ENCODE measurements around the gene MAP2. TPM values are rescaled to one million over a fixed set of nuclear protein-coding genes. Genes with fewer than 3 reads are reported as not detected.

MAP2 gene
- total RNA-seq, 1 donor from 2014 or later, result 57.6 TPM

DNA sequence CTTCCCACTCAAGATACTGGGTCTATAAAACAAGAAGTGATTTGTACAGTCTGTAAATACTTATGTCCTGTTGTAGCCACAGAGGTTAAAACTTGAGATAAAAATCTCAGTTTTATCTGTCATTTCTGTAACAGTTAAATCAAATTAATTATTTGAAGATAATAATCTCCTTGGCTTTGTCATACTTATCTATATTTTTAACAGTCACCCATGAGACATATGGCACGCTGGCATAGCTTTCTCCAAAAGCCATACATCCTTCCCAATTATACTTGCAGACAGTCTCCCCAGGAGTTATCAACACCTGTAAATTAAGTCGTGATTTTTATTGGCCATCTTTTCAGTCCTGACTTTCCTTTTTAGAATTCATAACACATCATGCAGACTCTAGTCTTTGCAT, 278.9 kb downstream of the MAP2 start:
- no peaks in the 10 kb centered on the region for H3K4me1 ChIP-seq
- H3K36me3 ChIP-seq, result peaks cover 0 to 19% of the 10 kb centered on the region in 2 donors
- no peaks in the 10 kb centered on the region for H3K9me3 ChIP-seq
- H3K4me3 ChIP-seq, result no peak overlapping the region
- TF ChIP-seq CTCF (IDR thresholded peaks at IDR 0.05), result no peak
- intact Hi-C loops (cut with DNase I), result no loop called here
- DNase-seq (ENCODE audit: low spot score in 2 of 2), result no peak
- no peak overlapping the region for H3K27ac ChIP-seq
- H3K27me3 ChIP-seq, result no peaks in the 10 kb centered on the region

DNA sequence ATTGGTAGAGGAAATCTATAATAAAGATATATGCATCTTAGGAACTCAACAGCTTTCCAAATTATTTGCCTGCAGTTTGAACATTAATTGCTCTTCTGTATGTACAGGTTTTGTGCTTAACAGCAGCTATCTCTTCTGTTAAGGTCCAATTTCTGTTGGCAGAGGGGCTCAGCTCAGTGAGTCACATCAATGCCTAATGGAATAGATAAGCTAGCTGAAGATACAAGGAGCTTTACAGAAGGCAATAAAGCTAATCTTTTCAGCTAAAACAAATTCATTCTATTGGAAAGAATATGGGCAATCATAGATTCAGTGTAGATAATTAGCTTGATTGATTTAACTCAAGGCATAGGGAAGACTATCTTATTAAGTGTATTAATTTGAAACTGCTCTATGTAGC, 289.4 kb downstream of the MAP2 start:
- Histone ChIP-seq H3K4me3 (no peak overlapping the region), H3K36me3 (peaks cover 0 to 11% of the 10 kb centered on the region in 2 donors), H3K27ac (no peak overlapping the region), H3K9me3 (no peaks in the 10 kb centered on the region), H3K4me1 (no peaks in the 10 kb centered on the region), H3K27me3 (no peaks in the 10 kb centered on the region)
- DNase-seq (ENCODE audit: low spot score in 2 of 2), result no peak
- no peak for TF ChIP-seq CTCF (IDR thresholded peaks at IDR 0.05)
- intact Hi-C loops (cut with DNase I), result no loop called here

- H3K9me3 ChIP-seq, result no peaks in the 10 kb centered on the region
- H3K4me1 ChIP-seq, result no peaks in the 10 kb centered on the region
- intact Hi-C loops (cut with DNase I), result no loop called here
- no peak overlapping the region for H3K27ac ChIP-seq
- H3K36me3 ChIP-seq, result peaks cover 0 to 16% of the 10 kb centered on the region in 2 donors
- H3K4me3 ChIP-seq, result no peak overlapping the region
- TF ChIP-seq CTCF (IDR thresholded peaks at IDR 0.05), result no peak
- no peak for DNase-seq (ENCODE audit: low spot score in 2 of 2)
- H3K27me3 ChIP-seq, result no peaks in the 10 kb centered on the region
These were observed 295.2 kb downstream of the MAP2 start for GRCh38 chr2:209719034-209719433.

DNA sequence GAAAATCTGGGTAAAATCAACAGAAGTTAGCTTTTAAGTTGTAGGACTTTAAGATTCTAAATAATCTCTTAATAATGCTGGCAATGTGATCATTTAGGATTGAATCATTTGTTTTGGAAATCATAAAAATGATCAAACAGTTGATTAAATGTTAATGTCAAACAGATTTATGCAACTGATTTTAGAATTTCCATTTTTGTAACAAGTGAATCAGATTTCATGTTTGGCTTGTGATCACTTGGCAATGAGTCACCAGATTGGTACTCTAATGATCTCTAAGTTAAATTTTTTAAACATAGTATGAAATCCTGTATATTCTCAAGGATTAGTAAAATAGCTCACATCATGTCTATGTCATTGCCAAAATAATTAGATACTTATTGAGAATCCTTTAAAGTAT, 297.6 kb downstream of the MAP2 start:
- Histone ChIP-seq H3K9me3 (no peaks in the 10 kb centered on the region), H3K27ac (no peak overlapping the region), H3K36me3 (peaks cover 0 to 16% of the 10 kb centered on the region in 2 donors), H3K4me3 (no peak overlapping the region), H3K4me1 (no peaks in the 10 kb centered on the region), H3K27me3 (no peaks in the 10 kb centered on the region)
- TF ChIP-seq CTCF (IDR thresholded peaks at IDR 0.05), result no peak
- no peak for DNase-seq (ENCODE audit: low spot score in 2 of 2)
- intact Hi-C loops (cut with DNase I), result no loop called here

GRCh38 chr2:209726311-209726710, 302.5 kb downstream of the MAP2 start:
- Histone ChIP-seq H3K27me3 (no peaks in the 10 kb centered on the region), H3K4me3 (no peak overlapping the region), H3K36me3 (peaks cover 0 to 19% of the 10 kb centered on the region in 2 donors), H3K9me3 (no peaks in the 10 kb centered on the region), H3K4me1 (no peaks in the 10 kb centered on the region), H3K27ac (no peak overlapping the region)
- intact Hi-C loops (cut with DNase I), result no loop called here
- no peak for DNase-seq (ENCODE audit: low spot score in 2 of 2)
- TF ChIP-seq CTCF (IDR thresholded peaks at IDR 0.05), result no peak

GRCh38 chr2:209727077-209727476, 303.2 kb downstream of the MAP2 start:
- H3K4me3 ChIP-seq, result no peak overlapping the region
- no peak for TF ChIP-seq CTCF (IDR thresholded peaks at IDR 0.05)

More at GRCh38 chr2:209727077-209727476, 303.2 kb downstream of the MAP2 start:
- intact Hi-C loops (cut with DNase I), result no loop called here
- H3K27ac ChIP-seq, result no peak overlapping the region
- no peaks in the 10 kb centered on the region for H3K9me3 ChIP-seq
- H3K27me3 ChIP-seq, result no peaks in the 10 kb centered on the region
- no peaks in the 10 kb centered on the region for H3K4me1 ChIP-seq
- H3K36me3 ChIP-seq, result peaks cover 0 to 19% of the 10 kb centered on the region in 2 donors
- DNase-seq (ENCODE audit: low spot score in 2 of 2), result no peak

All from ascending aorta (tissue), 2 donors.